SU-DHL-6 (cell line): ENCODE measurements around the gene SLC12A5.

Experiments
- EZH2phosphoT487 ChIP-seq: fragments of 200-600 bp; sonication (generic), shearing (Covaris generic); conservative IDR thresholded peaks from 2 replicates; pipeline ENCODE4 v1.6.1; 2018; ENCODE audit warnings: mild to moderate bottlenecking, antibody characterized with exemption, low read length, moderate library complexity, mixed read lengths
- TF ChIP-seq, protein P1 (sequence below): fragments of 200-600 bp; sonication (generic); IDR thresholded peaks from one replicate; pipeline ENCODE4 v1.5.1; 2017; ENCODE audit warnings: antibody characterized with exemption, mild to moderate bottlenecking, low read length, moderate library complexity; ENCODE audit not compliant: insufficient read depth, poor library complexity, severe bottlenecking

DNA sequence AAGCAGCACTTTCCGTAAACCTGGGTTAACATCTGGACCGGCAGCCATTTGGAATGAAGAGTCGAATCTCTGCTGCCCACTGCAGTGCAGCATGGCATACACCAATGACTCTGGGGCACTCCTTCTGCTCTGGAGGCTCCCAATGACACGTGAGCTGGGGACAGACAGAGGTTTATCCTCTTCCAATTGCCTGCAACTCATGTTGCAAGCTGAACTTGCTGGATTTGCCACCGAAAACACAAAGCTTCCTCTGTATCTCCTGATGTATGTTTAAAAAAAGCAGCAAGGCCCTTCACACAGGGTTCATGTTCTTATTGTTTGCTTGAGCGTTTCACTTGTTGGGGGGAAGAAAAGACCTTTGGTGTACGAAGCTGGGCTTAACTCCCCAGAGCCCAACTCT lies 49.9 kb downstream of the SLC12A5 start:
- TF ChIP-seq, protein P1, sequence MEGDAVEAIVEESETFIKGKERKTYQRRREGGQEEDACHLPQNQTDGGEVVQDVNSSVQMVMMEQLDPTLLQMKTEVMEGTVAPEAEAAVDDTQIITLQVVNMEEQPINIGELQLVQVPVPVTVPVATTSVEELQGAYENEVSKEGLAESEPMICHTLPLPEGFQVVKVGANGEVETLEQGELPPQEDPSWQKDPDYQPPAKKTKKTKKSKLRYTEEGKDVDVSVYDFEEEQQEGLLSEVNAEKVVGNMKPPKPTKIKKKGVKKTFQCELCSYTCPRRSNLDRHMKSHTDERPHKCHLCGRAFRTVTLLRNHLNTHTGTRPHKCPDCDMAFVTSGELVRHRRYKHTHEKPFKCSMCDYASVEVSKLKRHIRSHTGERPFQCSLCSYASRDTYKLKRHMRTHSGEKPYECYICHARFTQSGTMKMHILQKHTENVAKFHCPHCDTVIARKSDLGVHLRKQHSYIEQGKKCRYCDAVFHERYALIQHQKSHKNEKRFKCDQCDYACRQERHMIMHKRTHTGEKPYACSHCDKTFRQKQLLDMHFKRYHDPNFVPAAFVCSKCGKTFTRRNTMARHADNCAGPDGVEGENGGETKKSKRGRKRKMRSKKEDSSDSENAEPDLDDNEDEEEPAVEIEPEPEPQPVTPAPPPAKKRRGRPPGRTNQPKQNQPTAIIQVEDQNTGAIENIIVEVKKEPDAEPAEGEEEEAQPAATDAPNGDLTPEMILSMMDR: no peak
- no peak for TF ChIP-seq EZH2phosphoT487
